HEK293 (cell line): ENCODE results near the gene CTIF.

Source experiments
- CTCF ChIA-PET: fragments of 350-600 bp; formaldehyde crosslinking; extraction: SDS; loops from one replicate; lab custom pipeline; 2021; ENCODE audit warnings: antibody characterized with exemption; lab: Yijun Ruan, JAX
- POLR2A ChIA-PET: fragments of 300-600 bp; formaldehyde crosslinking; extraction: SDS; loops from one replicate; lab custom pipeline; 2020; ENCODE audit warnings: antibody characterized with exemption, inconsistent platforms; lab: Yijun Ruan, JAX
- H3K27ac ChIP-seq: fragments of 200-500 bp; sonication (Bioruptor generic); 2 replicates; pipeline ENCODE4 v1.5.1; 2014; ENCODE audit warnings: low read depth, low read length, control low read depth, inconsistent platforms; ENCODE audit errors: extremely low read depth
- H3K36me3 ChIP-seq, 2 experiments: fragments of 200-500 bp in 1 of 2; sonication (Bioruptor generic) in 1 of 2; 1 replicate in 1 of 2; 2 replicates in 1 of 2; pipeline ENCODE4 v1.5.1; 2014 to 2017; ENCODE audit warnings: inconsistent platforms in 2 of 2, low read length in 2 of 2; ENCODE audit not compliant: control insufficient read depth in 2 of 2, insufficient read depth in 1 of 2
- H3K4me1 ChIP-seq: fragments of 200-500 bp; sonication (Bioruptor generic); 2 replicates; pipeline ENCODE4 v1.5.1; 2014; ENCODE audit warnings: mild to moderate bottlenecking, low read length, inconsistent platforms; ENCODE audit not compliant: control insufficient read depth, insufficient read depth
- H3K4me3 ChIP-seq: 2 replicates; pipeline ENCODE4 v1.5.1; 2011; ENCODE audit warnings: low read depth, mild to moderate bottlenecking, control low read depth, low read length, moderate library complexity
- H3K9me3 ChIP-seq: fragments of 200-500 bp; sonication (Bioruptor generic); 2 replicates; pipeline ENCODE4 v1.5.1; 2014; ENCODE audit warnings: low read depth, low read length, inconsistent platforms; ENCODE audit not compliant: control insufficient read depth, insufficient read depth
- GLIS2 ChIP-seq: fragments of 450-650 bp; formaldehyde crosslinking; IDR thresholded peaks from 2 replicates; pipeline ENCODE4 v1.5.1; 2016; ENCODE audit warnings: missing biosample characterization, missing genetic modification characterization
- IKZF3 ChIP-seq: fragments of 450-650 bp; IDR thresholded peaks from 2 replicates; pipeline ENCODE4 v1.5.0; 2018; ENCODE audit warnings: missing biosample characterization, mild to moderate bottlenecking, missing genetic modification characterization, moderate library complexity
- PRDM1 ChIP-seq: fragments of 450-650 bp; formaldehyde crosslinking; IDR thresholded peaks from 2 replicates; pipeline ENCODE4; 2016; ENCODE audit warnings: missing biosample characterization, missing genetic modification characterization
- SCRT2 ChIP-seq: fragments of 450-650 bp; formaldehyde crosslinking; IDR thresholded peaks from 2 replicates; pipeline ENCODE4 v1.5.1; 2016; ENCODE audit warnings: missing biosample characterization, missing genetic modification characterization
- SP2 ChIP-seq: fragments of 450-650 bp; formaldehyde crosslinking; IDR thresholded peaks from 2 replicates; pipeline ENCODE4 v1.5.1; 2016; ENCODE audit warnings: missing biosample characterization, missing genetic modification characterization
- TRIM28 ChIP-seq: IDR thresholded peaks from 2 replicates; pipeline ENCODE4 v1.6.1; 2011; ENCODE audit warnings: low read length, control low read depth, borderline replicate concordance
- ZBTB1 ChIP-seq: fragments of 450-650 bp; formaldehyde crosslinking; IDR thresholded peaks from 2 replicates; pipeline ENCODE4 v1.5.1; 2016; ENCODE audit warnings: missing biosample characterization, missing genetic modification characterization
- ZBTB17 ChIP-seq: fragments of 450-650 bp; formaldehyde crosslinking; IDR thresholded peaks from 2 replicates; pipeline ENCODE4 v1.5.1; 2016; ENCODE audit warnings: missing biosample characterization, missing genetic modification characterization
- ZBTB20 ChIP-seq: fragments of 450-650 bp; formaldehyde crosslinking; IDR thresholded peaks from 2 replicates; pipeline ENCODE4 v1.5.1; 2016; ENCODE audit warnings: missing biosample characterization, missing genetic modification characterization
- ZBTB6 ChIP-seq: fragments of 450-650 bp; formaldehyde crosslinking; IDR thresholded peaks from 2 replicates; pipeline ENCODE4 v1.5.1; 2017; ENCODE audit warnings: missing biosample characterization, missing genetic modification characterization
- ZFHX2 ChIP-seq: fragments of 450-650 bp; formaldehyde crosslinking; conservative IDR thresholded peaks from 2 replicates; pipeline ENCODE4 v1.5.1; 2016; ENCODE audit warnings: missing biosample characterization, missing genetic modification characterization
- ZFP37 ChIP-seq: fragments of 450-650 bp; formaldehyde crosslinking; IDR thresholded peaks from 2 replicates; pipeline ENCODE4 v1.5.1; 2016; ENCODE audit warnings: missing biosample characterization, missing genetic modification characterization
- ZIC2 ChIP-seq: fragments of 450-650 bp; formaldehyde crosslinking; IDR thresholded peaks from 2 replicates; pipeline ENCODE4 v1.5.1; 2016; ENCODE audit warnings: missing biosample characterization, missing genetic modification characterization
- ZNF2 ChIP-seq: fragments of 450-650 bp; formaldehyde crosslinking; IDR thresholded peaks from 2 replicates; pipeline ENCODE4 v1.5.1; 2016; ENCODE audit warnings: missing biosample characterization, missing genetic modification characterization
- ZNF302 ChIP-seq: fragments of 450-650 bp; formaldehyde crosslinking; IDR thresholded peaks from 2 replicates; pipeline ENCODE4 v1.5.1; 2016; ENCODE audit warnings: missing biosample characterization, missing genetic modification characterization, low read depth
- ZNF324 ChIP-seq: fragments of 450-650 bp; formaldehyde crosslinking; IDR thresholded peaks from 2 replicates; pipeline ENCODE4 v1.5.1; 2016; ENCODE audit warnings: missing biosample characterization, missing genetic modification characterization
- ZNF335 ChIP-seq: fragments of 450-650 bp; formaldehyde crosslinking; conservative IDR thresholded peaks from 2 replicates; pipeline ENCODE4 v1.5.1; 2016; ENCODE audit warnings: missing biosample characterization, missing genetic modification characterization
- ZNF37A ChIP-seq: fragments of 450-650 bp; IDR thresholded peaks from 2 replicates; pipeline ENCODE4 v1.5.1; 2018; ENCODE audit warnings: missing biosample characterization, missing genetic modification characterization
- ZNF423 ChIP-seq: fragments of 450-650 bp; formaldehyde crosslinking; IDR thresholded peaks from 2 replicates; pipeline ENCODE4 v1.5.1; 2016; ENCODE audit warnings: missing biosample characterization, missing genetic modification characterization
- ZNF555 ChIP-seq: fragments of 450-650 bp; formaldehyde crosslinking; conservative IDR thresholded peaks from 2 replicates; pipeline ENCODE4 v1.5.1; 2017; ENCODE audit warnings: missing biosample characterization, mild to moderate bottlenecking, missing genetic modification characterization, inconsistent platforms
- ZNF596 ChIP-seq: fragments of 450-650 bp; IDR thresholded peaks from 2 replicates; pipeline ENCODE4 v1.5.0; 2018; ENCODE audit warnings: missing biosample characterization, mild to moderate bottlenecking, missing genetic modification characterization, moderate library complexity
- ZNF600 ChIP-seq: fragments of 450-650 bp; formaldehyde crosslinking; IDR thresholded peaks from 2 replicates; pipeline ENCODE4 v1.5.1; 2016; ENCODE audit warnings: missing biosample characterization, missing genetic modification characterization
- ZNF610 ChIP-seq: fragments of 450-650 bp; formaldehyde crosslinking; IDR thresholded peaks from 2 replicates; pipeline ENCODE4 v1.5.1; 2016; ENCODE audit warnings: missing biosample characterization, missing genetic modification characterization, borderline replicate concordance
- ZNF623 ChIP-seq: fragments of 450-650 bp; formaldehyde crosslinking; IDR thresholded peaks from 2 replicates; pipeline ENCODE4 v1.5.1; 2016; ENCODE audit warnings: missing biosample characterization, missing genetic modification characterization
- ZNF670 ChIP-seq: fragments of 450-650 bp; formaldehyde crosslinking; IDR thresholded peaks from 2 replicates; pipeline ENCODE4 v1.5.1; 2016; ENCODE audit warnings: missing biosample characterization, missing genetic modification characterization, low read depth
- ZNF777 ChIP-seq: fragments of 450-650 bp; formaldehyde crosslinking; IDR thresholded peaks from 2 replicates; pipeline ENCODE4 v1.5.1; 2017; ENCODE audit warnings: missing biosample characterization, missing genetic modification characterization, borderline replicate concordance
- ZXDB ChIP-seq: fragments of 450-650 bp; formaldehyde crosslinking; IDR thresholded peaks from 2 replicates; pipeline ENCODE4 v1.5.1; 2016; ENCODE audit warnings: missing biosample characterization, missing genetic modification characterization
- TF ChIP-seq, protein P1 (sequence below): fragments of 450-650 bp; IDR thresholded peaks from 2 replicates; pipeline ENCODE4 v1.5.1; 2018; ENCODE audit warnings: missing biosample characterization, mild to moderate bottlenecking, missing genetic modification characterization
- TF ChIP-seq, protein P2 (sequence below): fragments of 450-650 bp; formaldehyde crosslinking; IDR thresholded peaks from 2 replicates; pipeline ENCODE4 v1.5.1; 2016; ENCODE audit warnings: missing biosample characterization, missing genetic modification characterization
- TF ChIP-seq, protein P3 (sequence below): fragments of 450-650 bp; formaldehyde crosslinking; IDR thresholded peaks from 2 replicates; pipeline ENCODE4 v1.5.1; 2016; ENCODE audit warnings: missing biosample characterization, missing genetic modification characterization
- TF ChIP-seq, protein P4 (sequence below): fragments of 450-650 bp; formaldehyde crosslinking; optimal IDR thresholded peaks from 2 replicates; pipeline ENCODE3; 2016; ENCODE audit warnings: missing biosample characterization, mild to moderate bottlenecking, missing genetic modification characterization

The CTIF gene

DNA sequence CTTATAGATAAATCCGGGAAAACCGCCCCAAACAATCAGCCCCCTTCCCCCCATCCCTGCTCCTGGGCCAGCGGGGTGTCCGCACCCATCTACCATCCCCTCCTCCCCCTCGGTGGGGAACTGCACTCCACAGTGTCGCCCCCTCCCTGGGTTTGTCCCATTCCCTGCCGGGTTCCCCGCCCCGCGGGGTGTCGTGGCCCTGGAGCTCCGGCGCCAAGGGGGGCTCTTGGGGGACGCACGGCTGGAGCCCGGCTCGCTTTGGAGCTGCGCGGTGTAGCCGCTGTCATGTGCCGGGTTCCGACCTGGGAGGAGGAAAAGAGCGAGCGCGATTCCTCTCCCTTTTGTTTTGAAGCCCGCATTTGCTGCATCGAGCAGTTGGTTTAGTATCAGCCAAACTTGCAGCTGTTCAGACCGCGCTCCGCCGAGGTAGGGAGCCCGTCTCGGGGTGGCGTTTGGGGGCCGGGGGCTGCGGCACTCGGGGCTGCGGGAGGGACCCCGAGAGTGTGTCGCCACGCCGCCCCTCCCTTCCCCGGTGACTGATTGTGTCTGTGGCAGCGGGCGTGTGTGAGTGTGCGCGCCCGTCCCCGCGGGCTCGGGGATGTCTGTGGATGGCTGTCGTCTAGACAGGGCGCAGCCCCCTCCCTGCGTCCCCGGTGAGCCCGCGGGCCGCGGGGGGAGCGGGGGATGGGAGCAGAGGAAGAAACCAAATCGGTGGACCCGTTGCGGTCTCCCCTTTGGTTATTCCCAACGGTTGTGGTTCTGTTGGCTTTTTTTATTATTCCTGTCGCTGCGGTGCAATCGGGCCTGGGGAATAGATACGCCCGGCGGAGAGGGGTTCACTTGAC, 797 bp downstream of the CTIF start:
- CTCF ChIA-PET: interaction anchor here (0.6 to 1.9 kb wide), 4 partner anchors 46 to 64 kb away, joined by 3 to 5 read pairs (median 3); no protein-coding TSS in a partner anchor
- TF ChIP-seq ZNF596 (tag by site-specific recombination): peak; percentile 58
- TF ChIP-seq, protein P1, sequence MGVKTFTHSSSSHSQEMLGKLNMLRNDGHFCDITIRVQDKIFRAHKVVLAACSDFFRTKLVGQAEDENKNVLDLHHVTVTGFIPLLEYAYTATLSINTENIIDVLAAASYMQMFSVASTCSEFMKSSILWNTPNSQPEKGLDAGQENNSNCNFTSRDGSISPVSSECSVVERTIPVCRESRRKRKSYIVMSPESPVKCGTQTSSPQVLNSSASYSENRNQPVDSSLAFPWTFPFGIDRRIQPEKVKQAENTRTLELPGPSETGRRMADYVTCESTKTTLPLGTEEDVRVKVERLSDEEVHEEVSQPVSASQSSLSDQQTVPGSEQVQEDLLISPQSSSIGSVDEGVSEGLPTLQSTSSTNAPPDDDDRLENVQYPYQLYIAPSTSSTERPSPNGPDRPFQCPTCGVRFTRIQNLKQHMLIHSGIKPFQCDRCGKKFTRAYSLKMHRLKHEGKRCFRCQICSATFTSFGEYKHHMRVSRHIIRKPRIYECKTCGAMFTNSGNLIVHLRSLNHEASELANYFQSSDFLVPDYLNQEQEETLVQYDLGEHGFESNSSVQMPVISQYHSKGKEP (tag by site-specific recombination): peak; percentile 40; the same call in 1 of the 2 replicates
- no peak for TF ChIP-seq ZNF623 (tag by site-specific recombination)
- peak; percentile 31; the same call in 1 of the 2 replicates for TF ChIP-seq ZBTB6 (tag by site-specific recombination)
- no peak for TF ChIP-seq SP2 (tag by site-specific recombination)
- peak; percentile 99 for TF ChIP-seq ZIC2
- TF ChIP-seq ZNF600 (tag by site-specific recombination): peak; percentile 70
- peak; percentile 50; the same call in 1 of the 2 replicates for TF ChIP-seq ZNF777 (tag by site-specific recombination)
- TF ChIP-seq GLIS2 (tag by site-specific recombination): peak; percentile 95
- no peak for TF ChIP-seq ZNF302 (tag by site-specific recombination)
- no peak for TF ChIP-seq TRIM28
- TF ChIP-seq ZNF610 (tag by site-specific recombination): no peak
- TF ChIP-seq, protein P2, sequence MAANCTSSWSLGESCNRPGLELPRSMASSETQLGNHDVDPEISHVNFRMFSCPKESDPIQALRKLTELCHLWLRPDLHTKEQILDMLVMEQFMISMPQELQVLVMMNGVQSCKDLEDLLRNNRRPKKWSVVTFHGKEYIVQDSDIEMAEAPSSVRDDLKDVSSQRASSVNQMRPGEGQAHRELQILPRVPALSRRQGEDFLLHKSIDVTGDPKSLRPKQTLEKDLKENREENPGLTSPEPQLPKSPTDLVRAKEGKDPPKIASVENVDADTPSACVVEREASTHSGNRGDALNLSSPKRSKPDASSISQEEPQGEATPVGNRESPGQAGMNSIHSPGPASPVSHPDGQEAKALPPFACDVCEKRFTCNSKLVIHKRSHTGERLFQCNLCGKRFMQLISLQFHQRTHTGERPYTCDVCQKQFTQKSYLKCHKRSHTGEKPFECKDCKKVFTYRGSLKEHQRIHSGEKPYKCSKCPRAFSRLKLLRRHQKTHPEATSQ (tag by site-specific recombination): no peak
- no peak for TF ChIP-seq ZNF555 (tag by site-specific recombination)
- peak; percentile 76 for TF ChIP-seq IKZF3 (tag by site-specific recombination)
- no peak for TF ChIP-seq SCRT2 (tag by site-specific recombination)
- TF ChIP-seq ZNF324 (tag by site-specific recombination): no peak
- TF ChIP-seq ZNF335: peak; percentile 42
- no peak for TF ChIP-seq ZNF37A (tag by site-specific recombination)
- TF ChIP-seq ZFP37 (tag by site-specific recombination): 0 out of 2 replicates have a peak, but pooled peaks have one; percentile 62
- TF ChIP-seq ZFHX2: peak; percentile 28; the same call in 1 of the 2 replicates
- 0 out of 2 replicates have a peak, but pooled peaks have one; percentile 14 for TF ChIP-seq PRDM1
- TF ChIP-seq, protein P3, sequence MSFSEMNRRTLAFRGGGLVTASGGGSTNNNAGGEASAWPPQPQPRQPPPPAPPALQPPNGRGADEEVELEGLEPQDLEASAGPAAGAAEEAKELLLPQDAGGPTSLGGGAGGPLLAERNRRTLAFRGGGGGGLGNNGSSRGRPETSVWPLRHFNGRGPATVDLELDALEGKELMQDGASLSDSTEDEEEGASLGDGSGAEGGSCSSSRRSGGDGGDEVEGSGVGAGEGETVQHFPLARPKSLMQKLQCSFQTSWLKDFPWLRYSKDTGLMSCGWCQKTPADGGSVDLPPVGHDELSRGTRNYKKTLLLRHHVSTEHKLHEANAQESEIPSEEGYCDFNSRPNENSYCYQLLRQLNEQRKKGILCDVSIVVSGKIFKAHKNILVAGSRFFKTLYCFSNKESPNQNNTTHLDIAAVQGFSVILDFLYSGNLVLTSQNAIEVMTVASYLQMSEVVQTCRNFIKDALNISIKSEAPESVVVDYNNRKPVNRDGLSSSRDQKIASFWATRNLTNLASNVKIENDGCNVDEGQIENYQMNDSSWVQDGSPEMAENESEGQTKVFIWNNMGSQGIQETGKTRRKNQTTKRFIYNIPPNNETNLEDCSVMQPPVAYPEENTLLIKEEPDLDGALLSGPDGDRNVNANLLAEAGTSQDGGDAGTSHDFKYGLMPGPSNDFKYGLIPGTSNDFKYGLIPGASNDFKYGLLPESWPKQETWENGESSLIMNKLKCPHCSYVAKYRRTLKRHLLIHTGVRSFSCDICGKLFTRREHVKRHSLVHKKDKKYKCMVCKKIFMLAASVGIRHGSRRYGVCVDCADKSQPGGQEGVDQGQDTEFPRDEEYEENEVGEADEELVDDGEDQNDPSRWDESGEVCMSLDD (tag by site-specific recombination): peak; percentile 92
- TF ChIP-seq, protein P4, sequence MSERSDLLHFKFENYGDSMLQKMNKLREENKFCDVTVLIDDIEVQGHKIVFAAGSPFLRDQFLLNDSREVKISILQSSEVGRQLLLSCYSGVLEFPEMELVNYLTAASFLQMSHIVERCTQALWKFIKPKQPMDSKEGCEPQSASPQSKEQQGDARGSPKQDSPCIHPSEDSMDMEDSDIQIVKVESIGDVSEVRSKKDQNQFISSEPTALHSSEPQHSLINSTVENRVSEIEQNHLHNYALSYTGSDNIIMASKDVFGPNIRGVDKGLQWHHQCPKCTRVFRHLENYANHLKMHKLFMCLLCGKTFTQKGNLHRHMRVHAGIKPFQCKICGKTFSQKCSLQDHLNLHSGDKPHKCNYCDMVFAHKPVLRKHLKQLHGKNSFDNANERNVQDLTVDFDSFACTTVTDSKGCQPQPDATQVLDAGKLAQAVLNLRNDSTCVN (tag by site-specific recombination): peak; percentile 82
- peak; percentile 26 for TF ChIP-seq ZXDB (tag by site-specific recombination)
- TF ChIP-seq ZBTB1 (tag by site-specific recombination): no peak
- peak; percentile 54 for TF ChIP-seq ZBTB17 (tag by site-specific recombination)
- TF ChIP-seq ZNF2 (tag by site-specific recombination): 0 out of 2 replicates have a peak, but pooled peaks have one; percentile 29
- TF ChIP-seq ZBTB20 (tag by site-specific recombination): peak; percentile 93
- peak; percentile 84 for TF ChIP-seq ZNF423
- TF ChIP-seq ZNF670 (tag by site-specific recombination): no peak

More for the DNA sequence above, 797 bp downstream of the CTIF start:
- Histone ChIP-seq H3K4me3 (peak overlapping the region; percentile 68), H3K27ac (peak overlapping the region; percentile 82), H3K36me3 (no peaks in the 10 kb centered on the region), H3K9me3 (no peaks in the 10 kb centered on the region), H3K4me1 (peaks cover 15% of the 10 kb centered on the region)
- POLR2A ChIA-PET: interaction anchor here (0.6 to 0.8 kb wide), 3 partner anchors 12 to 78 kb away, joined by 3 to 6 read pairs (median 4); no protein-coding TSS in a partner anchor
